ENCODE measurements around the gene CCDC91.

CCDC91 gene

DNA sequence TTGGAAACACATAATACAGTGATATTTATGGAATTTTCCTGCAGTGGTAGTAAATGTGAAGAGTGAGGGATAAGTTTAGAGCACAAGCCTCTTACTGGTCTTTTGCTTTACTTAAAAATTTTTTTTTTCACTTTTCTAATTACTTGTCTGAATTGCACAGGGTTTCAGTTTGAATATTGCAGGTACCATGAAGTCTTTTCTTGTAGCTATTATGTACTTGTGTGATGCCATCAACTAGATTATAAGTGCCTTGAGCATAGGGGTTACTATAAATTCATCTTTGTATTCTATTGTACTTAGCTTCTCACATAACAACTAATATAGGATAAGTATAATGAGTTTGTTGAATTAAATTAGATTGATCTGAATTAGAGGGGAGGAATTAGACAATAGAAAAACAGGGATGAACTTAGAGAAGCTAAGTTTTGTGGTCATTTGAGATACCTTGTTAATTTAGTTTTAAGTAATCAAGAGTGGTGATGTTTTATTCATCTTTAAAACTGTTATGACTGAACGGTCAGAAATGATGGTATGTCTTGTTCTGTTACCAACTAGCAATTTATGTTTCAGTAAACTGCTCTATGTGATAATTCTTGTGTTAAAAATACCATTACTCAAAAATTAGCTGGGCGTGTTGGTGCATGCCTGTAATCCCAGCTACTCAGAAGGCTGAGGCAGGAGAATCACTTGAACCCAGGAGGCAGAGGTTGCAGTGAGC lies 42.1 kb downstream of the CCDC91 start:
- no peak for TF ChIP-seq CTCF (IDR thresholded peaks at IDR 0.05)
- Histone ChIP-seq H3K27ac (no peak overlapping the region), H3K4me3 (no peak overlapping the region)
- DNase-seq (ENCODE audit: low spot score) = no peak

DNA sequence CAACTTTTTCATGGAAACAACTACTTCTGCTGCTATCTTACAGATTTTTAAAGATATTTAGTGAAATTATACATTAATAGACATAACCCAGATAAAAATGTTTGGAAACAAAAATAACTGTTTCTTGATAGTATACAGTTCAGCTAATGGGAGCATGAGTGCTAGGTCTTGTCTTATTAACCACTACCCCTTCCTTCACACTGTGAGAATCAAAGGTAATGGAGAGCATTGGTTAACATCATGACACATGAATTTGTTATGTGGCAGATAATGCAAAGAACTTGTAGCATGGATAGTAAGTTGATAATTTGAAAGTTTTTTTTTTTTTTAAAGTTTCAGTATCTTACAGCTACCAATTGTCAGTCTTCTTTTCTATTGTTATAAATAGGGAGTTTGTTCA lies 44.2 kb downstream of the CCDC91 start:
- no peak for TF ChIP-seq CTCF (IDR thresholded peaks at IDR 0.05)
- H3K27ac ChIP-seq = no peak overlapping the region
- H3K4me3 ChIP-seq = no peak overlapping the region
- no peak for DNase-seq (ENCODE audit: low spot score)

DNA sequence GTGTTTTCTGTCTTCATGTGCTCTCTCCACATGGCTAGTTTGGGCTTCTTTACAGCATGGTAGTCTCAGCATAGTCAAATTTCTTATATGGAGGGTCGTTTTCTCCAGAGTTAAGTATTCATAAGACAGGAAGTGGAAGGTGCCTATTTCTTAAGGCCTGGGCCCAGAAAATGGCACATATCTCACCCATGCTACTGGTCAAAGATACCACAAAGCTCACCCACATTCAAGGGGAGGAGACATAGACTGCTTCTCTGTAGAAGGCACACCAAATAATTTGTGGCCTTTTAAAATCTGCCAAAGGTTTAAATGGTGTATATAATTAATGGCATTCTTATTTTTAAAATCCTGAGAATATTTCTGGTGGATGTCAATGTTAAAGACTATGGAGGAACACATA lies 44.8 kb downstream of the CCDC91 start:
- no peak for TF ChIP-seq CTCF (IDR thresholded peaks at IDR 0.05)
- DNase-seq (ENCODE audit: low spot score) = no peak
- Histone ChIP-seq H3K4me3 (no peak overlapping the region), H3K27ac (no peak overlapping the region)

DNA sequence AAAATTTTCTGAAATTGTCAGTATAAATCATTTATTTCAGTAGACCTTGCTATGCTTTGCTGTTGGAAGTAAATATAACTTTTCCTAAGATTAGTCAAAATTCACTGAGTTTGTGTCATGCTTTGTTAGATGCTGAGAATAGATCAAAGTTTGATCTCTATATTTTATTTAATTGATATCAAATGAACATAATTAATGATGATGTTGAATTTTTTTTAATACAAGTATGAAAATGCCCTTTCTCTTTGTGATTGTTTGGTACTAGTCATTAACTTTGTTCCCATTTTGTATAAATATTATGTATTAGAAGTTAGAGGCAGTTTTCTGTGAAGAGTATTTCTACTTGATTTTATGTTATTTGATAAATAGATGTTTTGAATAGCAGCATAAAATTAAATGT lies 45.7 kb downstream of the CCDC91 start:
- no peak for DNase-seq (ENCODE audit: low spot score)
- H3K27ac ChIP-seq = no peak overlapping the region
- no peak overlapping the region for H3K4me3 ChIP-seq
- TF ChIP-seq CTCF (IDR thresholded peaks at IDR 0.05) = no peak

DNA sequence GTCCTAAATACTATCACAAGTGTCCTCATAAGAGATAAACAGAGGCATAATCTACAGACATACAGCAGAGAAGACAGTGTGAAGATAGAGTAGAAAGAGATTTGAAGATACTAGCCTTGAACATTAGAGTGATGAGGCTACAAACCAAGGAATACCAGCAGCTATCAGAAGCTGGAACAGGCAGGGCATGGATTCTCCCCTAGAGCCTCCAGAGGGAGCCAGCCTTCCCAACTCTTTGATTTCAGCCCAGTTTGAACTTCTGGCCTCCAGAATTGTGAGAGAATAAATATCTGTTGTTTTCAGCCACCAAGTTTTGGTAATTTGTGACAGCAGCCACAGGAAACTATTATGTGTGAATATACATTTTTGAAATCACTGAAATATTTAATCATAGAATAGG lies 47.2 kb downstream of the CCDC91 start:
- Histone ChIP-seq H3K27ac (no peak overlapping the region), H3K4me3 (no peak overlapping the region)
- TF ChIP-seq CTCF (IDR thresholded peaks at IDR 0.05) = no peak
- no peak for DNase-seq (ENCODE audit: low spot score)

- no peak for TF ChIP-seq CTCF (IDR thresholded peaks at IDR 0.05)
- Histone ChIP-seq H3K4me3 (no peak overlapping the region), H3K27ac (no peak overlapping the region)
- DNase-seq (ENCODE audit: low spot score) = no peak
Observed at GRCh38 chr12:28239918-28240317, 49.7 kb downstream of the CCDC91 start.

GRCh38 chr12:28240853-28241252 lies 50.6 kb downstream of the CCDC91 start:
- no peak for DNase-seq (ENCODE audit: low spot score)
- Histone ChIP-seq H3K4me3 (no peak overlapping the region), H3K27ac (no peak overlapping the region)
- no peak for TF ChIP-seq CTCF (IDR thresholded peaks at IDR 0.05)

Data from coronary artery (tissue), 2 donors.